ENCODE measurements around the gene ARHGAP22.

Gene ARHGAP22

GRCh38 chr10:48442809-48443177 lies 162.1 kb downstream of the ARHGAP22 start:
- TF ChIP-seq, protein P1, sequence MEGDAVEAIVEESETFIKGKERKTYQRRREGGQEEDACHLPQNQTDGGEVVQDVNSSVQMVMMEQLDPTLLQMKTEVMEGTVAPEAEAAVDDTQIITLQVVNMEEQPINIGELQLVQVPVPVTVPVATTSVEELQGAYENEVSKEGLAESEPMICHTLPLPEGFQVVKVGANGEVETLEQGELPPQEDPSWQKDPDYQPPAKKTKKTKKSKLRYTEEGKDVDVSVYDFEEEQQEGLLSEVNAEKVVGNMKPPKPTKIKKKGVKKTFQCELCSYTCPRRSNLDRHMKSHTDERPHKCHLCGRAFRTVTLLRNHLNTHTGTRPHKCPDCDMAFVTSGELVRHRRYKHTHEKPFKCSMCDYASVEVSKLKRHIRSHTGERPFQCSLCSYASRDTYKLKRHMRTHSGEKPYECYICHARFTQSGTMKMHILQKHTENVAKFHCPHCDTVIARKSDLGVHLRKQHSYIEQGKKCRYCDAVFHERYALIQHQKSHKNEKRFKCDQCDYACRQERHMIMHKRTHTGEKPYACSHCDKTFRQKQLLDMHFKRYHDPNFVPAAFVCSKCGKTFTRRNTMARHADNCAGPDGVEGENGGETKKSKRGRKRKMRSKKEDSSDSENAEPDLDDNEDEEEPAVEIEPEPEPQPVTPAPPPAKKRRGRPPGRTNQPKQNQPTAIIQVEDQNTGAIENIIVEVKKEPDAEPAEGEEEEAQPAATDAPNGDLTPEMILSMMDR (IDR thresholded peaks at IDR 0.05), result no peak
- H3K36me3 Mint-ChIP-seq (ENCODE audit: low read depth), result peaks cover 5% of the 10 kb centered on the region
- H3K27me3 Mint-ChIP-seq (ENCODE audit: low read depth, poor library complexity), result peaks cover 11% of the 10 kb centered on the region
- no peak overlapping the region for H3K4me3 Mint-ChIP-seq
- peaks cover 16% of the 10 kb centered on the region for H3K4me1 Mint-ChIP-seq
- DNase-seq, result no peak
- no peak overlapping the region for H3K27ac Mint-ChIP-seq
- no peaks in the 10 kb centered on the region for H3K9me3 Mint-ChIP-seq

GRCh38 chr10:48442090-48442808 lies 162.6 kb downstream of the ARHGAP22 start:
- H3K36me3 Mint-ChIP-seq (ENCODE audit: low read depth), result peaks cover 5% of the 10 kb centered on the region
- H3K27ac Mint-ChIP-seq, result no peak overlapping the region
- H3K9me3 Mint-ChIP-seq, result no peaks in the 10 kb centered on the region
- peaks cover 20% of the 10 kb centered on the region for H3K4me1 Mint-ChIP-seq
- DNase-seq, result no peak
- H3K4me3 Mint-ChIP-seq, result no peak overlapping the region
- H3K27me3 Mint-ChIP-seq (ENCODE audit: low read depth, poor library complexity), result peaks cover 11% of the 10 kb centered on the region
- TF ChIP-seq, protein P1 (IDR thresholded peaks at IDR 0.05), result no peak

- Mint-ChIP-seq H3K4me1 (peaks cover 20% of the 10 kb centered on the region), H3K4me3 (no peak overlapping the region), H3K36me3 (ENCODE audit: low read depth) (peaks cover 5% of the 10 kb centered on the region), H3K27me3 (ENCODE audit: low read depth, poor library complexity) (peaks cover 5% of the 10 kb centered on the region), H3K9me3 (no peaks in the 10 kb centered on the region), H3K27ac (no peak overlapping the region)
- no peak for DNase-seq
- TF ChIP-seq, protein P1 (IDR thresholded peaks at IDR 0.05), result no peak
Measured at GRCh38 chr10:48440771-48441170, 164.1 kb downstream of the ARHGAP22 start.

- TF ChIP-seq, protein P1 (IDR thresholded peaks at IDR 0.05), result no peak
- no peak for DNase-seq
- peaks cover 3% of the 10 kb centered on the region for H3K27me3 Mint-ChIP-seq (ENCODE audit: low read depth, poor library complexity)
- H3K4me3 Mint-ChIP-seq, result no peak overlapping the region
- no peak overlapping the region for H3K27ac Mint-ChIP-seq
- H3K4me1 Mint-ChIP-seq, result peaks cover 20% of the 10 kb centered on the region
- peaks cover 5% of the 10 kb centered on the region for H3K36me3 Mint-ChIP-seq (ENCODE audit: low read depth)
- H3K9me3 Mint-ChIP-seq, result no peaks in the 10 kb centered on the region
Measured at GRCh38 chr10:48439581-48440041, 165.3 kb downstream of the ARHGAP22 start.

GRCh38 chr10:48439031-48439430 lies 165.8 kb downstream of the ARHGAP22 start:
- TF ChIP-seq, protein P1 (IDR thresholded peaks at IDR 0.05), result no peak
- DNase-seq, result no peak
- H3K27ac Mint-ChIP-seq, result no peak overlapping the region
- peaks cover 20% of the 10 kb centered on the region for H3K4me1 Mint-ChIP-seq
- peaks cover 5% of the 10 kb centered on the region for H3K36me3 Mint-ChIP-seq (ENCODE audit: low read depth)
- H3K4me3 Mint-ChIP-seq, result no peak overlapping the region
- peaks cover 3% of the 10 kb centered on the region for H3K27me3 Mint-ChIP-seq (ENCODE audit: low read depth, poor library complexity)
- H3K9me3 Mint-ChIP-seq, result no peaks in the 10 kb centered on the region

DNA sequence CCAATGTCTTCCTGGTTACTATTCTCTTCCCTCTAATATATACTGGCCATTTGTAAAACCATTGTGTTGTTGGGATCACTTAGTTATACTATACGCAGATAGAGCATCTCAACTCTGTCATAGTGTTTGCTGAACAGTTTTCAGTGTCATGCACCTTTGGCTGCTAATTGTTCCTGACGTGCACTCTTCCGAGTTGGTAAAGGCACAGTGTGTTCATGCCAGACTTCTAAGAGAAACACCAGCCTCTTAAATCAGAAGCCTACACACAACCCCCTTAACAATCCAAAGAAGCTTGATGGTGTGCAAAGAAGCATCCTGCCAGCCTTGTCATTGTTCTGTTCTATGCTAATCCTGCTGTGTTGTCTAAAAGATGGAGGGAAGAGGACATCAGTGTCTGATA lies 167.3 kb downstream of the ARHGAP22 start:
- TF ChIP-seq, protein P1 (IDR thresholded peaks at IDR 0.05), result no peak
- peak overlapping the region; percentile 56 for H3K27ac Mint-ChIP-seq

More for the DNA sequence above, 167.3 kb downstream of the ARHGAP22 start:
- Mint-ChIP-seq H3K36me3 (ENCODE audit: low read depth) (peaks cover 10% of the 10 kb centered on the region), H3K27me3 (ENCODE audit: low read depth, poor library complexity) (no peaks in the 10 kb centered on the region), H3K4me3 (no peak overlapping the region), H3K4me1 (peaks cover 10% of the 10 kb centered on the region), H3K9me3 (no peaks in the 10 kb centered on the region)
- DNase-seq, result no peak
